ENCODE results near the gene NUPR1. TPM values are rescaled to one million over a fixed set of nuclear protein-coding genes. Genes with fewer than 3 reads are reported as not detected.

The NUPR1 gene
- total and polyA plus RNA-seq, 2 donors from 2014 or later: 64.7 to 125 TPM

DNA sequence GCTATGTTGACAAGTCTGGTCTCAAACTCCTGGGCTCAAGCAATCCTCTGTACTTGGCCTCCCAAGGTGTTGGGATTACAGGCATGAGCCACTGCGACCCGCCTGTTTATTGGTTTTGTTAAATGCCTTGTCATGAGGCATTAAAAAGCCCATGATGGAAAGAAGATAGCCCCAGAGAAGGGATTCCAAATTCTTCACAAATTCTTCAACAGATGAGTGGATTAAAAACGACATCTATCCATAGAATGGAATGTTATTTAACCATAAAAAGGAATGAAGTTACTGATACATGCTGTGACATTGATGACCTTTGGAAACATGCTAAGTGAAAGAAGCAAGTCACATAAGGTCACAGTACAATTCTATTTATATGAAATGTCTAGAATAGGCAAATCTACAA lies 19.7 kb upstream of the NUPR1 start:
- Histone ChIP-seq H3K36me3 (ENCODE audit: control insufficient read depth in 2 of 3, insufficient read depth in 3 of 3, low read length in 3 of 3) (peaks cover 3 to 5% (median 4%) of the 10 kb centered on the region in 3 donors), H3K27me3 (ENCODE audit: control insufficient read depth, insufficient read depth, low read length) (no peaks in the 10 kb centered on the region), H3K9ac (ENCODE audit: low read length in 3 of 3) (no peak overlapping the region), H3K27ac (ENCODE audit: low read depth in 2 of 2, low read length in 2 of 2) (no peak overlapping the region), H3K4me1 (ENCODE audit: control insufficient read depth in 2 of 3, insufficient read depth in 2 of 3, low read depth in 1 of 3, low read length in 3 of 3) (peaks cover 0 to 8% (median 4%) of the 10 kb centered on the region in 3 donors), H3K4me3 (ENCODE audit: low read length in 3 of 3) (no peak overlapping the region), H3K9me3 (ENCODE audit: control insufficient read depth in 2 of 3, insufficient read depth in 1 of 3, low read length in 3 of 3) (no peaks in the 10 kb centered on the region)
- FAIRE-seq (no peak), DNase-seq (no peak)
- TF ChIP-seq, protein P1, sequence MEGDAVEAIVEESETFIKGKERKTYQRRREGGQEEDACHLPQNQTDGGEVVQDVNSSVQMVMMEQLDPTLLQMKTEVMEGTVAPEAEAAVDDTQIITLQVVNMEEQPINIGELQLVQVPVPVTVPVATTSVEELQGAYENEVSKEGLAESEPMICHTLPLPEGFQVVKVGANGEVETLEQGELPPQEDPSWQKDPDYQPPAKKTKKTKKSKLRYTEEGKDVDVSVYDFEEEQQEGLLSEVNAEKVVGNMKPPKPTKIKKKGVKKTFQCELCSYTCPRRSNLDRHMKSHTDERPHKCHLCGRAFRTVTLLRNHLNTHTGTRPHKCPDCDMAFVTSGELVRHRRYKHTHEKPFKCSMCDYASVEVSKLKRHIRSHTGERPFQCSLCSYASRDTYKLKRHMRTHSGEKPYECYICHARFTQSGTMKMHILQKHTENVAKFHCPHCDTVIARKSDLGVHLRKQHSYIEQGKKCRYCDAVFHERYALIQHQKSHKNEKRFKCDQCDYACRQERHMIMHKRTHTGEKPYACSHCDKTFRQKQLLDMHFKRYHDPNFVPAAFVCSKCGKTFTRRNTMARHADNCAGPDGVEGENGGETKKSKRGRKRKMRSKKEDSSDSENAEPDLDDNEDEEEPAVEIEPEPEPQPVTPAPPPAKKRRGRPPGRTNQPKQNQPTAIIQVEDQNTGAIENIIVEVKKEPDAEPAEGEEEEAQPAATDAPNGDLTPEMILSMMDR (IDR thresholded peaks at IDR 0.05; ENCODE audit: borderline replicate concordance, extremely low read depth, insufficient read depth): no peak
- intact Hi-C loops (cut with DNase I): no loop called here

DNA sequence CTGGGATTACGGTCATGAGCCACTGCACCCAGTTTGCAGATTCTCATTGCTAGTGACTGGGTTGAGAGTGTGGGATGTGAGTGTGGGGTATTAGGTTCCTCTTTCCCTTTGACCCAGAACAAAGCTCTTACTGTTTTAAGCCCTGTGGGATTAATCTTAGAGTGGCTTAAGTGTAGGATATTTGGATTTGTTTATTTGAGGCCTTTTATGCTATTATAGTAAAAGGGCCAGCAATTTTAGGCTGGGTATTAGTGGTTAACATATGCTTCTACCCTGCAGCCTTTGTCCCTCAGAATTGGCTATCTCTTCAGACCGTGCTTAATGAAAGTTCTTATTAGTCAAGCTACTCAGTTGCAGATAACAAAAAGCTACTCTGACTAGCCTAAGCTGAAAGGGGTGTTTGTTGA lies 18.1 kb upstream of the NUPR1 start:
- Histone ChIP-seq H3K27ac (ENCODE audit: low read depth in 2 of 2, low read length in 2 of 2) (no peak overlapping the region), H3K9me3 (ENCODE audit: control insufficient read depth in 2 of 3, insufficient read depth in 1 of 3, low read length in 3 of 3) (no peaks in the 10 kb centered on the region), H3K9ac (ENCODE audit: low read length in 3 of 3) (no peak overlapping the region), H3K36me3 (ENCODE audit: control insufficient read depth in 2 of 3, insufficient read depth in 3 of 3, low read length in 3 of 3) (peaks cover 3 to 5% (median 4%) of the 10 kb centered on the region in 3 donors), H3K4me3 (ENCODE audit: low read length in 3 of 3) (no peak overlapping the region), H3K4me1 (ENCODE audit: control insufficient read depth in 2 of 3, insufficient read depth in 2 of 3, low read depth in 1 of 3, low read length in 3 of 3) (peaks cover 0 to 8% (median 0%) of the 10 kb centered on the region in 3 donors), H3K27me3 (ENCODE audit: control insufficient read depth, insufficient read depth, low read length) (no peaks in the 10 kb centered on the region)
- no peak for FAIRE-seq
- no peak for DNase-seq
- intact Hi-C loops (cut with DNase I): no loop called here
- TF ChIP-seq, protein P1 (IDR thresholded peaks at IDR 0.05; ENCODE audit: borderline replicate concordance, extremely low read depth, insufficient read depth): no peak

DNA sequence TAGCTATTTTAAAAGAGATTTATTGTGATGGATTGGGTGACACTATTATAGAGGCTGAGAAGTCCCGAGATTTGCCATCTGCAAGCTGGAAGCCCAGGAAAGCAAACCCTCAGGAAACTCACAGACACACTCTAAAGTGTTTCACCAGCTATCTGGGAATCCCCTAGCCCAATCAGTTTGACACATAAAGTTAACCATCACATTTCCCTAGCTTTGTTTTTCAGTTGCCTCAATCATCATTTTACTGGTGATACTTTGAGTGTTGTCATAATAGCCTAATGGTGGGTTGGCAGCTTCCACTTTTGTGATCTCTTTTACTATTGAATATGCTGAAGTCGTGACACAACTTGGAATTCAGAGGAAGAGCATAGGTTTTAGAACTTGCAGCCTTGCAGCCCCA lies 16.8 kb upstream of the NUPR1 start:
- FAIRE-seq: no peak
- intact Hi-C loops (cut with DNase I): no loop called here
- Histone ChIP-seq H3K4me1 (ENCODE audit: control insufficient read depth in 2 of 3, insufficient read depth in 2 of 3, low read depth in 1 of 3, low read length in 3 of 3) (peaks cover 0 to 5% (median 0%) of the 10 kb centered on the region in 3 donors), H3K4me3 (ENCODE audit: low read length in 3 of 3) (no peak overlapping the region), H3K9me3 (ENCODE audit: control insufficient read depth in 2 of 3, insufficient read depth in 1 of 3, low read length in 3 of 3) (no peaks in the 10 kb centered on the region), H3K27ac (ENCODE audit: low read depth in 2 of 2, low read length in 2 of 2) (no peak overlapping the region), H3K27me3 (ENCODE audit: control insufficient read depth, insufficient read depth, low read length) (no peaks in the 10 kb centered on the region), H3K36me3 (ENCODE audit: control insufficient read depth in 2 of 3, insufficient read depth in 3 of 3, low read length in 3 of 3) (peaks cover 3 to 5% (median 4%) of the 10 kb centered on the region in 3 donors), H3K9ac (ENCODE audit: low read length in 3 of 3) (no peak overlapping the region)
- no peak for DNase-seq
- TF ChIP-seq, protein P1 (IDR thresholded peaks at IDR 0.05; ENCODE audit: borderline replicate concordance, extremely low read depth, insufficient read depth): no peak
